Jurkat, Clone E6-1 (cell line): ENCODE data around the gene NDUFB10.
A peak's percentile ranks its signal among the peaks of the same experiment; 100 is the strongest.
"Not testable (repeated sequence)": the region's sequence is repeated elsewhere in the genome, so short reads cannot be mapped to it uniquely, and the experiment has no call there.

Source experiments
- DNase-seq: peaks from one replicate; pipeline ENCODE4 v3.0.0-alpha.2; 2011; ENCODE audit warnings: low read depth, low spot score
- H3K4me3 ChIP-seq: 2 replicates; pipeline ENCODE4 v1.5.1; 2011; ENCODE audit warnings: mild to moderate bottlenecking, low read length, control low read depth, moderate library complexity

NDUFB10 gene

DNA sequence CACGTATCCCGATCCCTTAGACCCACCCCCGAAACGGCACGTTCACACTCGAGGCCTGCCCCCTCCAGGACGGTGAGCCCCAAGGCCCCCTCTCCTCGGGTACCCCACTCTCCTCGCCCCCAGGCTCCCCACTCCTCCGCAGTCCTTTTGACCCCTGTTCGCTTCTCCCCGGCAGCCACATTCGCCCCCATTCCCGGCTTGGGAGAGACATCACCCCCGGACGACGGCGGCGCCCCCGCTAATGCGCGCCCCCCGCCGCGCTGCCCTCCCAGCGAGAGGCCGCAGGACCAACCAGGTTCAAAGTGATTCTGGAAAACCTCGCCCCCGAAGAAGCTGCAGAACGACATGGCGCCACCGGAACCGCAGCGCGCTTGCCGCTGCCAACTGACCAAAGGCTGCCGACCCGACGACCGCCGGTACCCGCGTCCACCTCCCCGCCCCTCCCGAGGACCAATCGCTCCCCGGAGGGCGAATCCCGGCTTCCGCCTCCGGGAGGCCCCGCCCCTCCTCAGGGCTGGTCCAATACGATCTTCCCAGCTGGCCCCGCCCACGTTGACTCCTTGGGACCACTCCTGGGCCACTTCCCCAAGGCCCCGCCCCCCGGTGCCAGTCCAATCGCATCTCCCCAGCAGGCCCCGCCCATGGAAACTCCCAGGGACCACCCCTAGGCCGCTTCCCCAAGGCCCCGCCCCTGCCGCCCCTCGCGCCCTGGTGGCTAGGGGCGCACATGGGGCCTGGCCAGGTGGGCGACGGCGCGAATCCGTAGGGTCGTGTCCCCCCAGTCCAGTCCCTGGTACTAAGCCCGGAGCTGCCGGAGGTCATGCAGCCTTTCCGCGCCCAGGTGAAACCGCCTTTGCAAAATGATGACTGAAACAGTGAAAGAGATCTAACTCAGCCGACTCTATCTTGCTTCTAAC lies 16.3 kb upstream of the NDUFB10 start, which contains the start of gene MSRB1:
Gene MSRB1, minus strand, starts transcription at position 390 of the 917 bp plus-strand sequence. Its CDS starts 43 bp downstream, at position 347.
- peak within 1 kb of the TSS; percentile 58 for H3K4me3 ChIP-seq
- peak; percentile 95 for DNase-seq

DNA sequence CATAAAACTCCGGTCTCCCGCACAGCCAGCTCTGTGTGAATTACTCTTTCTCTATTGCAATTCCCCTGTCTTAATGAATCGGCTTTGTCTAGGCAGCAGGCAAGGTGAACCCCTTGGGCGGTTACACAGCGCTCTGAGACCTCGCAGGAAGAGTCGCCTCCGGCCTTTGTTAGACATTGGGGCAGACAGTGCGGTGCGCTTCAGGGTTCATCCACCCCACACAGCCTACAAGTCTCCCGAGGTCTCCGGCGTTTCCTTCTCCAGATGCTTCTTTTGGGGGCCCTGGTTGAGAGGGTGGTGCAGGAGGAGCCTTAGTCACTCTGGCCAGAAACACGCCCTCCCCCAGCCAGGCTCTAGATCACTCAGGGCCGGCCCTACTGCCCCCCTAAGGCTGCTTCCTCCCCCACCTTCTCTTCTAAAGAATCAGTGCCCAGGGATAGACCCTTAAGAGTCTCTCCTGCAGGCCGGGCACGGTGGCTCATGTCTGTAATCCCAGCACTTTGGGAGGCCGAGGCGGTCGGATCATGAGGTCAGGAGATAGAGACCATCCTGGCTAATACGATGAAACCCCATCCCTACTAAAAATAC lies 14.6 kb upstream of the NDUFB10 start:
- DNase-seq: no peak
- H3K4me3 ChIP-seq: no peak overlapping the region

DNA sequence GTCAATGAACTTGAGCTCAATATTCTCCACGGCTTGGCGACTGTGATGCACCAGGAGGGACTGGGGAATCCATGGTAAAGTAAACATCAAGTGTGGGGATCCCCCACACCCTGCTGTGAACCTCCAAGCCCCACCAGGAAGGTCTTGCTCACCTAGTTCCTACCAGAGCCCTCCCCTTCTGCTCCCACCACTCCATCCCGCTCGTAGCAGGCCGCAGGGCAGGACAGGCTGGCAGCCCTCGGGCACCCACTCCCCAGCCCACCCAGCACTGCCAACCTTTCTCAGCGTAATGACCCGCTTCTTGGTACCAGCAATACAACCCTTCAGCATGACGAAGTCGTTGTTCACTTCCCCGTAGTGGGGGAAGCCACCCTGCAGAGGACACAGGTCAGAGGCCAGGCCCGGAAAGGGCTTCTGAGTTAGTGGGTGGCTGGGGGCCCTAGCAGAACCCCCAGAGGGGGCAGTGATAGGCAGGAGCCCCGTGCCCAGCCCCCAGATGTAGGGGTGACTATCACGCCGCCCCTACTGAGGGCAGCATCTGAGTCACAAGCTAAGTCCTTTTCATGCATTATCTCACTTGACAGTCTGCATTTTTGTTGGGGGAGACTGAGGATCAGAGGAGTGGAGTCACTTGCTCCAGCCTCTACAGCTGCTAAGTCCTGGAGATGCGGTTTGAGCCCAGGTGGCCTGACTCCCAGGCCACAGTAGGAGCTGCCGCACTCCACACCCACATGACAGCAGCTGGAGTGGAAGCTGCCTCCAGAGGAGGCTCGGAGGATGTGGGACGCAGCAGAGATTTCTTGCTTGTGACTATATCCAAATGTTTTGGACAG lies 13.6 kb upstream of the NDUFB10 start:
- DNase-seq: no peak
- H3K4me3 ChIP-seq: no peak overlapping the region

DNA sequence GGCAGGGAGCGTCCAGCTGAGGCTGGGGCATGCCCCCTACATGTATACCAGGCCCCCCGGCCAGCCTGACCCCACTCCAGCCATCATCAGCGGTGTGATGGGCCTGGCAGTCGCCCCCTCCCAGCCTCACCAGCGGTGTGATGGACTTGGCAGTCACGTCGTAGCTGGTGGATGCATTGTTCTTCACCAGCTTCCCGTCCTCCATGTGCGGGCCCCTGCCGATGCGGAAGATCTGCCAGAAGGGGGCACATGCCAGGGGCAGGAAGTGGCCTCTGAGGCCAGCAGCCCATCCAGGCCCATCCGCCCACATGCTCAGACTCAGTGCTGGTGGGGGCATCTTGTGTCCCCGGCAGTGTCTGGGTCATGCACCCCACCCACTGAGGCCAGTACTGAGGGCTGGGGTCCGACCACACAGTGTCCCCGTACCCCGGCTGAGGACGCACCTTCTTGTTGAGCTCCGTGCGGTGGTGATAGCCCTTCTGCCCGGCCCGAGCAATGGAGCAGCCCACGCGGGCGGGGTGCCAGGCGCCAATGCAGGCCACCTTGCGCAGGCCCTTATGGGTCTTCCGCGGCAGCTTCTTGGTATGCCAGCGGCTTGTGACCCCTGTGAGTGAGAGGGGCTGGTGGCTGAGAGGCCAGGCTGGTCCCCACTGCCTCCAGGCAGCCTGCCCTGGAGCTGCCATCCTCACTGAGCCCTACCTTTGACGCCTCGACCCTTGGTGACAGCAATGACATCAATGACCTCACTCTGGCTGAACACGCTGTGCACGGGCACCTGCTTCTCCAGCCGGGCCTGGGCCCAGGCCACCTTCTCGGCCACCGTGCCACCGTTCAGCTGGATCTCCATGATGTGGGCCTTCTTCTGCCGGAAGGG lies 12.6 kb upstream of the NDUFB10 start:
- no peak for DNase-seq

DNA sequence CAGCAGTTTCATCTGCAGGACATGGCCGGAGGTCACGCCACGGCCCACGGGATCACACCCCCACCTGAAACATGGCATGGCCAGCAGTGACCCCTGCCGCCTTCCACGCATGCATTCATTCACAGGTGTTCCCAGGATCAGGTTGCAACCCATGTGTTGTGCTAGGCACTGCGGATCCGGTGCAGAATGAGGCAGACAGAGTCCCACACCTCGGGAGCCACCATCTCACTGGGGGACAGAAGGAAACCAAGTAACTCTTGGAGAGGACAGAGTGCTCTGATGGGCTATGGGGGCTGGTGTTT lies 12.0 kb upstream of the NDUFB10 start:
- no peak for DNase-seq
- H3K4me3 ChIP-seq: no peak overlapping the region

More for the DNA sequence above, 12.6 kb upstream of the NDUFB10 start:
- no peak overlapping the region for H3K4me3 ChIP-seq

DNA sequence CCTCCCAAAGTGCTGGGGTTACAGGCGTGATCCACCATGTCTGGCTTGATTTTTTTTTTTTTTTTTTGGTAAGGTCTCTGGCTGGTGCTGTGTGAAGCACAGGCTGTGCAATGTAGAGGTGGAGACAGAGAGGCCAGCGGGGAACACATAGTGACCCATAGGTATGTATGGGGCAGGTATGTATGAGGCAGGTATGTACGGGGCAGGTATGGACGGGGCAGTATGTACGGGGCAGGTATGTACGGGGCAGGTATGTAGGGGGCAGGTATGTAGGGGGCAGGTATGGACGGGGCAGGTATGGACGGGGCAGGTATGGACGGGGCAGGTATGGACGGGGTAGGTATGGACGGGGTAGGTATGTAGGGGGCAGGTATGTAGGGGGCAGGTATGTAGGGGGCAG lies 9.8 kb upstream of the NDUFB10 start:
- H3K4me3 ChIP-seq: no peak overlapping the region
- DNase-seq: no peak

DNA sequence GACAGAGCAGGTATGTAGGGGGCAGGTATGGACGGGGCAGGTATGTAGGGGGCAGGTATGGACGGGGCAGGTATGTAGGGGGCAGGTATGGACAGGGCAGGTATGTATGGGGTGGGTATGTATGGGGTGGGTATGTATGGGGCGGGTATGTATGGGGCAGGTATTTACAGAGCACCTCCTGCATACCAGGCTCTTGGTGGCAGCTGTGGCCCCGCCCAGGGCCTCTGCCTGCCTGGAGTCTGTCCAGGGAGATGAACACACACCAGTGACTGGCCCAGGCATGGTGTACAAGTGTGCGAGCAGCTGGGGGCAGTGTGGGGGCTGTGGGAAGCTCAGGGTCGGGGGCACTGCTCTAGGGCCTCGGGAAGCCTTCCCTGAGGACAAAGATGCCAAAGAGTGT lies 9.3 kb upstream of the NDUFB10 start:
- DNase-seq: no peak
- no peak overlapping the region for H3K4me3 ChIP-seq

DNA sequence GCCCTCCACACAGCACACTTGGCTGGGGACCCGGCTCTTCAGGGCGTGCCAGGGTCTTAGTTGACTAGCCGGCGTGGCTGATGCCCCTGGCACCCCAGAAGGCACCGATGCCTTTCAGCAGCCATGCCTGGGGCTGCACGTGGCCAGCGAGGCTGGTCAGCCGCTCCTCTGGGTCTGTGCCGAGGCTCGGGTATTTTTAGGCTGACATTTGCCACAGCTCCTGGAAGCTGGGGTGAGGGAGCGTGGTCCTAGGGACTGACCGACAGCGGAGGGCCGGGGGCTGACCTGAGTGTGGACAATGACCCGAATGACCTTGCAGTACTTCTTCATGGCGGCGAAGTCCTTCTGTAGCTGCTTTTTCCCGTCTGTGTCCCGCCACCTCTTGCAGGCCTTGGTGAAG lies 8.8 kb upstream of the NDUFB10 start:
- H3K4me3 ChIP-seq: no peak overlapping the region
- no peak for DNase-seq

DNA sequence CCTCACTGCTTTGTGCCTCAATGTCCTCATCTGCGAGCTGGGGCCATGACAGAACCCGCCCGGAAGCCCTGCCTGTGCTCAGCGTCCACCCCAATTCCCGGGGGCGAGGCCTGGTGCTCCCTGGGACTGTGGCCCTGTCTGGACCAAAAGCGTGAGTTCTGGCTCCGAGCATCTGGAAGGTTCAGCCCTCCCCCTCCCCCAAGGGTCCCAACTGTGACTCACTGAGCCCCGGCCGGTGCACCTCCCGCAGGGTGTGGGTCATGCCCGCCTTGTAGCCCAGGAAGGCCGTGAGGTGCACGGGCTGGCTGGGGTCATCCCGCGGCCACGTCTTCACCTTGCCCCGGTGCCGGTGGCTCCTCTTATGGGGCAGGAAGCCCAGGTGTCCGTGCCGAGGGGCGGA lies 5.6 kb upstream of the NDUFB10 start:
- no peak for DNase-seq
- no peak overlapping the region for H3K4me3 ChIP-seq

DNA sequence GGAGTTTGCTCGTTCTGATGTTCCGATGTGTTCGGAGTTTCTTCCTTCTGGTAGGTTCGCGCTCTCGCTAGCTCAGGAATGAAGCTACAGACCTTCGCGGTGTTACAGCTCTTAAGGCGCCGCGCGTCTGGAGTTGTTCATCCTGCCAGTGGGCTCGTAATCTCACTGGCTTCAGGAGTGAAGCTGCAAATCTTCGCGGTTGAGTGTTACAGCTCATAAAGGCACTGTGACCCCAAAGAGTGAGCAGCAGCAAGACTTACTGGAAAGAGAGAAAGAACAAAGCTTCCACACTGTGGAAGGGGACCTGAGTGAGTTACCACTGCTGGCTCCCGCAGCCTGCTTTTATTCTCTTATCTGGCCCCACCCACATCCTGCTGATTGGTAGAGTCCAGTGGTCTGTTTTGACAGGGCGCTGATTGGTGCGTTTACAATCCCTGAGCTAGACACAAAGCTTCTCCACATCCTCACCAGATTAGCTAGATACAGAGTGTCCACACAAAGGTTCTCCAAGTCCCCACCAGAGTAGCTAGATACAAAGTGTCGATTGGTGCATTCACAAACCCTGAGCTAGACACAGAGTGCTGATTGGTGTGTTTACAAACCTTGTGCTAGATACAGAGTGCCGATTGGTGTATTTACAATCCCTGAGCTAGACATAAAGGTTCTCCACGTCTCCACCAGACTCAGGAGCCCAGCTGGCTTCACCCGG lies 1.8 kb upstream of the NDUFB10 start:
- not testable (repeated sequence) for H3K4me3 ChIP-seq, DNase-seq

DNA sequence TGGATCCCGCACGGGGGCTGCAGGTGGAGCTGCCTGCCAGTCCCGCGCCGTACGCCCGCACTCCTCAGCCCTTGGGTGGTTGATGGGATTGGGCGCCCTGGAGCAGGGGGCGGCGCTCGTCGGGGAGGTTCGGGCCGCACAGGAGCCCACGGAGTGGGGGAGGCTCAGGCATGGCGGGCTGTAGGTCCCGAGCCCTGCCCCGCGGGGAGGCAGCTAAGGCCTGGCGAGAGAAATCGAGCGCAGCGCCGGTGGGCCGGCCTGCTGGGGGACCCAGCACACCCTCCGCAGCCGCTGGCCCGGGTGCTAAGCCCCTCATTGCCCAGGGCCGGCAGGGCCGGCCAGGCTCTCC lies 1.2 kb upstream of the NDUFB10 start:
- not testable (repeated sequence) for DNase-seq, H3K4me3 ChIP-seq

DNA sequence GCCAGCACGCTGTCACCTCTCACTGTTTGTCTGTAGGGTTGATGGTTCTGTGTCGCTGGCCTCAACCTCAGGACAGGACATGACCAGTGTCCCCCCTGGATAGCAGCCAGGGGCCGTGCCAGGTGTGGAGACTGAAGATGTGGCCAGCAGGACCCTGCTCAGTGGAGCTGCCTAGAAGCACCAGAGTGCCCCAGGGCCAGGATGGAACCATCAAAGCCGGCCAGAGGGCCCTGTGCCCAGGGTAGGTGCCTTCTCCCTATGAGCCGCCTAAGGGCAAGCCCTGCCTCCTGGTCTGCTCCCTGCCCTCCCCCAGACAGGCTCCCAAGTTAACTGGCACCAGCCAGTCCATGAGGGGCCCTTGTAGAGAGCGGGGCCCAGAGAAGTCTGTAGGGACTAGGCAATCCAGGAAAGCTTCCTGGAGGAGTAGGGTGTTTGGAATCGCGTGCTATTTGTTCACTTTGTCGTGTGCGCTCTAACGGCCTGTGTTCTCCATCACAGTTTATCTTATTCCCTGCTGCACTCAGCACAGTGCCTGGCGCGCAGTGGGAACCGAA lies 546 bp upstream of the NDUFB10 start:
- no peak for DNase-seq
- peak overlapping the region; percentile 20 for H3K4me3 ChIP-seq

DNA sequence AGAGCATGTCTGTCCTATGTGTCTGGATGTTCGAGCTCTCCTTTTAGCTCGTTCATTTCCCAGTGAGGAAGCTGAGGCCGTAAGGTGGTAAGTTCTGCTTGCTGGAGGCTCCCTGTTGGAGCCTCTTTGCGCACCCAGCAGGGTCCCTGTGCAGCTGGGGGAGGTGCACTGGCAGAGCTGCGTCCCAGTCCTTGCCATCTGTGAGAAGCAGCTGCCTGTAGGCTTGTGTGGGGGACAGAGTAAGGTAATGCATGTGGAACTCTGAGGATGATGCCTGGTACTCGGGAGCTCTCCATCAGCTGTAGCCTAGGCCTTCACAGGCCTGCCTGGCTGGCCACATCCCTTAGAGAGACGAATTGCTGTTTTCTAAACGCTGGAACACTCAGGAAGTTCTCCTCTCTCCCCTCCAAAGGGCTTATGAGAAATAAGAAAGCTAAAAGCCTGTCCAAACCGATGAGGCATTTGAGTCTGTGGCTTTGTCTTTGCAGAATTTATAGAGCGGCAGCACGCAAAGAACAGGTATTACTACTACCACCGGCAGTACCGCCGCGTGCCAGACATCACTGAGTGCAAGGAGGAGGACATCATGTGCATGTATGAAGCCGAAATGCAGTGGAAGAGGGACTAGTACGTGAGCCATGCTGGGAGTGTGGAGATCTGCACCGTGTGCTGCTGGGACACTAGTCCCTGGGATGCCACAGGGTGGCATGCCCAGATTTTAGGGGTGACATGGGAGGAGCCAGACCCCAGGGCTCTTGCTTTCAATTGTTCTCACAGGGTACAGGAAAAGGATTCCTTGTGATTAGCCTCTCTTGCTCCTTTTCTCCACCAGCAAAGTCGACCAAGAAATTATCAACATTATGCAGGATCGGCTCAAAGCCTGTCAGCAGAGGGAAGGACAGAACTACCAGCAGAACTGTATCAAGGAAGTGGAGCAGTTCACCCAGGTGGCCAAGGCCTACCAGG lies 1.6 kb downstream of the NDUFB10 start:
- DNase-seq: peak; percentile 68
- H3K4me3 ChIP-seq: peak overlapping the region; percentile 81

DNA sequence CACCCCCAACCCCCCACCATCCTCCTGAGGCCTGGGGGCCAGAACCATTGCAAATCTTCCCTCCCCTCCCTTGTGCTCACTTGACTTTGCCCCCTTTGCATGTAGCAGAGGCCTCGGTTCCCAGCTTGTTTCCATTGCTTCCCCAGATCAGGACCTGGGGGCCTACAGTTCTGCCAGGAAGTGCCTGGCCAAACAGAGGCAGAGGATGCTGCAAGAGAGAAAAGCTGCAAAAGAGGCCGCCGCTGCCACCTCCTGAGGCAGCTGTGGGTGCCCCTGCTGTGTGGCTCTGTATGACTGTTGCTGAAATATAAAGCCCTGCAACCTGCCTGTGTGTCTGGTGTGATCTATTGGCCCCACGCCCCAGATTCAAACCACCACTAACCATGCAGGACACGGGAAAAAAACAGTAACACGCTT lies 2.3 kb downstream of the NDUFB10 start:
- H3K4me3 ChIP-seq: 0 out of 2 replicates have a peak overlapping the region, but pooled peaks have one; percentile 3
- DNase-seq: peak; percentile 41

DNA sequence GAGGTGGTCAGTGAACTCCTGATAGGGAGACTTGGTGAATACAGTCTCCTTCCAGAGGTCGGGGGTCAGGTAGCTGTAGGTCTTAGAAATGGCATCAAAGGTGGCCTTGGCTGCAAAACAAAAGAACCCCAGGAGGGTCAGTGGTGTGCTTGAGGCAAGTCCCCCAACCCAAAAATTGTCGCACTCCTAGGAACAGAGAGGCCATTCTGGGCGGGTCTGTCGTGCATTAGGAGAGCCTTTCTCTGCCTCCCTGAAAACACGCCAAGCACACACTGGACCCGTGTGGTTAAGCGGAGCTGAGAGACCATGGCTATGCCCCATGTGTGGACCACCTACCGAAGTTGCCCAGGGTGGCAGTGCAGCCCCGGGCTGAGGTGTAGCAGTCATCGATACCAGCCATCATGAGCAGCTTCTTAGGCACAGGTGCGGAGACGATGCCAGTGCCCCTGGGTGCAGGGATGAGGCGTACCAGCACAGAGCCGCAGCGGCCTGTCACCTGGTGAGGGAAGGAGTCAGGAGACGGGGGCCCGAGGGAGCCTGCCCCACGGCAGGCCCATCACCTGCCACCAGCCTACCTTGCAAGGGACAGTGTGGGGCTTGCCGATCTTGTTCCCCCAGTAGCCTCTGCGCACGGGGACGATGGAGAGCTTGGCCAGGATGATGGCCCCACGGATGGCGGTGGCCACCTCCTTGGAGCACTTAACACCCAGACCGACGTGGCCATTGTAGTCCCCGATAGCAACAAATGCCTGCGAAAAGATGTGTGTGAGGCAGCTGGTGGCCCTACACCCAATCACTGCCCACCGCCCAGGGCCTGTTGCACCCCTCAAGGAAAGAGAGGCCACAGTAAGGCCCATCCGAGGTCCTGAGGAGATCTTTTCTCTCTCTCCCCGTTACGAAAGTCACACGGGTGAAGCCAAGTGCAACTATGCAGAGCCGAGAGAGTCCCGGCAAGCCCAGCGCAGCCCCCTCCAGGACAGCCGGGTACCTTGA lies 3.1 kb downstream of the NDUFB10 start:
- not testable (repeated sequence) for DNase-seq
- H3K4me3 ChIP-seq: peak overlapping the region; percentile 79
